GM12875 (cell line): ENCODE measurements around the gene ASTN1.

Source experiments
- H3K4me3 ChIP-seq: one replicate; pipeline ENCODE4 v1.5.1; 2011; ENCODE audit warnings: low read depth, low read length, control low read depth
- TF ChIP-seq, protein P1 (sequence below): IDR thresholded peaks from 2 replicates; pipeline ENCODE4 v1.5.1; 2011; ENCODE audit warnings: low read depth, mild to moderate bottlenecking, control low read depth, inconsistent platforms, low read length, moderate library complexity, borderline replicate concordance; ENCODE audit not compliant: insufficient read depth

Gene ASTN1

DNA sequence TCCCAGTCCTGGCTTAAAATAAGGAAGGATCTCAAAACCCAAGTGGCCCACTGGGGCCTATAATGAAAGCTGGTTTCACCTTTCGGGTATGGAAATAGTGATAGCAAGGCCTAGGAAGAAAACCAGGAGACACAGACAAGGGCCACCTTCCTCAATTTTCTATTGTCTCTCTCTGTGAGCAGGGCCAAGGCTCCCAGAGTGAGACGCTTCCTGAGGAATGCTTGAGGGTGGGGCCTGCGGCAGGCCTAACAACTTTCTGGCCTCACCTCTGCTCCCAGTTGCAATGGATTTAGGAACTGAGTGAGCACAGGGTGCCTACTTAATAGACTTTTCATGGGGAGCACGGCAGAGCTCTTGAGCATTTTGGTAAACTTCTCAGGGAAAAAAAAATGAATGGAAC, 300.9 kb downstream of the ASTN1 start:
- TF ChIP-seq, protein P1, sequence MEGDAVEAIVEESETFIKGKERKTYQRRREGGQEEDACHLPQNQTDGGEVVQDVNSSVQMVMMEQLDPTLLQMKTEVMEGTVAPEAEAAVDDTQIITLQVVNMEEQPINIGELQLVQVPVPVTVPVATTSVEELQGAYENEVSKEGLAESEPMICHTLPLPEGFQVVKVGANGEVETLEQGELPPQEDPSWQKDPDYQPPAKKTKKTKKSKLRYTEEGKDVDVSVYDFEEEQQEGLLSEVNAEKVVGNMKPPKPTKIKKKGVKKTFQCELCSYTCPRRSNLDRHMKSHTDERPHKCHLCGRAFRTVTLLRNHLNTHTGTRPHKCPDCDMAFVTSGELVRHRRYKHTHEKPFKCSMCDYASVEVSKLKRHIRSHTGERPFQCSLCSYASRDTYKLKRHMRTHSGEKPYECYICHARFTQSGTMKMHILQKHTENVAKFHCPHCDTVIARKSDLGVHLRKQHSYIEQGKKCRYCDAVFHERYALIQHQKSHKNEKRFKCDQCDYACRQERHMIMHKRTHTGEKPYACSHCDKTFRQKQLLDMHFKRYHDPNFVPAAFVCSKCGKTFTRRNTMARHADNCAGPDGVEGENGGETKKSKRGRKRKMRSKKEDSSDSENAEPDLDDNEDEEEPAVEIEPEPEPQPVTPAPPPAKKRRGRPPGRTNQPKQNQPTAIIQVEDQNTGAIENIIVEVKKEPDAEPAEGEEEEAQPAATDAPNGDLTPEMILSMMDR = no peak

DNA sequence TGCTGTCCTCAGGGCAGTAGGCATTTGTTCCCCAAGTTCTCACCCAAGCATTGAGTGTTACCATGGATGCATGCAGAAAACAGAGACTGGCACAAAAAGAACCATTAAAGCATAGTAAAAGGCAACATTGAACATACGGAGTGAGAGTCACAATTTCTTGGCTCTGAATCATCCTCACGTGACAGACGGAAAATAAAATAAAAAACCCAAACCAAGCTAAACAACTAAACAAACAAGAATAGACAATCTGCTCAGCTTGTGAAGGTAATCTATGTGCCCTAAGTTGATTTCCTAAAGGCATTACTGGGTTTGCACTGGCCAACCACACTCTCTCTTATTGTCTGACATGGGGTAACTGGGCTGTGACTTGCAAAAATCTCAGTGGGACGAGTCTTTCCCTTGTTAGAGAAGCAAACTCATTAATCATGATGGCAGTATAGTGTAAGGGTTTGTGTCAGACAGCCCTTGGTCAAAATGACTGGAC, 306.0 kb downstream of the ASTN1 start:
- H3K4me3 ChIP-seq = no peak overlapping the region
- TF ChIP-seq, protein P1 = no peak

More for the DNA sequence above, 300.9 kb downstream of the ASTN1 start:
- H3K4me3 ChIP-seq = no peak overlapping the region

DNA sequence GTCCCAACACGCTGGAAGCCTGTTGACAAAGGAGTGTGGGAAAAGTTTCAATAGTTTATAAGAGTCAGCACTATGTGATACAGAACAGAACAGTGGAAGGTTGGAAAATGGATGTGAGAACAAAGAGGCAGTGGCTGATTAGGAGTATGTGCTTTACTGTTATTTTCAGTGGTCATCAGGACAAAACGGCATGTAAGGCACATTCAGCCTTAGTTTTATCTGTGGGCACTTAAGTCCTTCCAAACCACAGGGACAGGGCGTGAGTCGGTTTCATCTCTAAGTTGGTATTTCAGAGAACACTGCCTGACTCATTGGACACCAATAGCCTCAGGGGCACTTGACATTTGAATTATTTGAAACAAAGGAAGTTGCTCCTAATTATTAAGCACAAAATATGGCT, 306.9 kb downstream of the ASTN1 start:
- H3K4me3 ChIP-seq = no peak overlapping the region
- TF ChIP-seq, protein P1 = no peak

DNA sequence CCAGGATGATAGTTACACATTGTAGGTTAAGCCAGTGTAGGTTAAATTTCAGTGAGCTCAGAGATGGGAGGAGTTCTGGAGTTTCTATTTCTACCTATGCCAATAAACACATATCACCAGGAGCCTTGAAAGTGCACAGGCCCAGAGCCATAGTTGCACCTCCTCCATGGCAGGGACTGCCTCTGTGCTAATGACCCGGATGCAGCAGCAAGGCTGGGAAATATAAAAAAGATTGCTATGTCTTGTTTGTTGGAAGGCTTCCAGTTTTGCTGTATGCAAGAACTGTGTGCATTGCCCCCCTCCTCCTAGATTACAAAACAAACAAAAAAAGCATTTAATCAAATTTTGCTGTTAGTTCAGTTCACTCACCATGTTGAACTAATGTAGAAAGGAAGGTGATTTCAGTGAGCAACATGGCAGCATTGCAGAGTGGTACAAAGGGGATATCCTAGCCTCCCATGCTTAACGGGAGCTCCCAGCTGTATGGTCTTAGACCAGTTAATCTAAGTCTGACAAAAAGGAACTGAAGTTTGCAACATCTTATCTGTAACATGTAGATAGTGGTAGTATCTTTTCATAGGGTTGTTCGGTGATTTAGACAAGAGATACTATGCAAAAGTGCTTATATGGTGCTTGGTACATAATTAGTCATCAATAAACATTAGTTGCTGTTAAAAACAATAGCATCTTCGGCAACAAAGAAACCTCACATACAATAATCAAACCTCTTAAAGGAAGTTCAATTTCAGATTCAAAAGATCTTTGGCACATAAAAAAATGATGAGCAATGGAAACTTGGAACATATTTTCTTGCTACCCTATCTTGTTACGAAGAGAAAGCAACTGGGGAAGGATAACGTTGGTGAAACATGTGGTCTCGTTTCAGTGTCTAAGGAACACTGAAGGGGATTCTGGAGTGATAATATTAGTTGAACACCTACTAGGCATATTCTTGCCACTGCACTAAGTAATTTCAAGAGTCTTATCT, 309.5 kb downstream of the ASTN1 start:
- no peak overlapping the region for H3K4me3 ChIP-seq
- TF ChIP-seq, protein P1 = no peak

DNA sequence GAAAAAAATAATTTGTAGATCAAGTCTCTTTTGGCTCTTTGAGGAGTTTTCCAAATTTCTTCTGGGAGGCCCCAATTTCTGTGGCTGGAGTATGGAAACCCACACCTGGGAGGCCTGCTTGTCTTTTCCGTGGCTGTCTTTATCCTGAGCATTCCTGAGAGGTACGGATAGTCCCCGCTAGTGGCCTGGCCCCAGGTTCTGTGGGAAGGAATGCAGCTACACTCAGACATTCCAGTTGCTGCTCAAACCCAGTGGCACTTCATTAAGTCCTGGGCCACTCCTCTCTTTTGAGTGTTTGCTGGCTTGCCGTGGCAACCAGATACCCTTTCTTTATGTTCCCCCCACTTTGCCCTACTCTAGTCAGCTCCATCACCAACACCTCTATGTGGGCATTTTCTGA, 310.4 kb downstream of the ASTN1 start:
- TF ChIP-seq, protein P1 = no peak

DNA sequence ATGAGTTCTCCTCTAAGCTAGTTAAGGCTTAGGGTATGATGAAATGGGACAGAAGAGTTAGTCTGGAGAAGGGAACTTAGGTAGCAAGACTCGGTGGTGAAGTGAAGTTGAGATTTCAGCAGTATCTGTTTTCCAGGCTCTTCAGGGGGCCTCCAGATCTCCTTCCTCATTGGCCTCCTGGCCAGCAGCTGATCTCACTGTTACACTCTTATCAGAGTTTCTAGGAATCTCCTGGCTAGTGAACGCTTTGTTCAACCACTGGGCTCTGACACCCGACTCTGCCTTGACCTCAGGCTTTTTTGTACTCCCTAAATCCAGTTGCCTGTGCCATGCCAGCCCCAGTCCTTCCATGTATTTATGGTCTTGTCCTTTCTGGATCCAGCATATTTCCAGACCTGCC, 311.0 kb downstream of the ASTN1 start:
- TF ChIP-seq, protein P1 = no peak
- no peak overlapping the region for H3K4me3 ChIP-seq

More for the DNA sequence above, 310.4 kb downstream of the ASTN1 start:
- no peak overlapping the region for H3K4me3 ChIP-seq

DNA sequence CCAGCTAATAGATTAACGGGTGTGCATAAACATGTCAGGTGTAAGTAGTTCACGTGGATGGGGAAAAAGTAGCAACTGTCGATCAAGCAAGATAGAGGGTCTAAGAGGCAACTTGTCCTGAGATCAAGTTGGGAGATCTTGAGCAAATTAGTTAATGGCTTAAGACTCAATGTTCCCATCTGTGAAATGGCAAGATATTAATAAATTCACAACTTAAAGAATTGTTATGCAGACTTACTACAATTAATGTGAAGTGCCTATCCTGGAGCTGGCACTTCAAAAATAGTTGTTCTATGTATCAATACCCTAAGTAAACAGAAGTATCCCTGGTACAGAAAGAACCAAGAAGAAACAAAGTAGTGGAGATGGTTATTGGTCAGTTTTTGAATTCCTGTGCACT, 312.4 kb downstream of the ASTN1 start:
- no peak overlapping the region for H3K4me3 ChIP-seq
- TF ChIP-seq, protein P1 = no peak
